ENCODE results near the gene DPH2.

DNA sequence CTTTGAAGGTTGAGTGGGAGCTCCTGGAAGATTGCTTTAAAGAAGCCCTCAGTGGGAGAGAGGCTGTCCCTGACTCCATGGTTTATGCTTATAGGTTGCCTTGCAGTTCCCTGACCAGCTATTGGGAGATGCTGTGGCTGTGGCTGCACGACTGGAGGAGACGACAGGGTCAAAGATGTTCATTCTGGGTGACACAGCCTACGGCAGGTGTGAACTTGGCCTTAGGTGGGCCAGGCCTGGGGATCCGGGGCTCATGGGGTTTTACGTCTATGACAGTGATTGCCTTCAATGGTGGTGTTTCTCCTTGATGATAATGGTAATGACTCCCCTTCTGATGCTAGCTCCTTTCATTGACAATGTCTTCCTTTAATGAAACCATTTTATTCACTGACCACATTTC lies 692 bp downstream of the DPH2 start:
- TF ChIP-seq, protein P1, sequence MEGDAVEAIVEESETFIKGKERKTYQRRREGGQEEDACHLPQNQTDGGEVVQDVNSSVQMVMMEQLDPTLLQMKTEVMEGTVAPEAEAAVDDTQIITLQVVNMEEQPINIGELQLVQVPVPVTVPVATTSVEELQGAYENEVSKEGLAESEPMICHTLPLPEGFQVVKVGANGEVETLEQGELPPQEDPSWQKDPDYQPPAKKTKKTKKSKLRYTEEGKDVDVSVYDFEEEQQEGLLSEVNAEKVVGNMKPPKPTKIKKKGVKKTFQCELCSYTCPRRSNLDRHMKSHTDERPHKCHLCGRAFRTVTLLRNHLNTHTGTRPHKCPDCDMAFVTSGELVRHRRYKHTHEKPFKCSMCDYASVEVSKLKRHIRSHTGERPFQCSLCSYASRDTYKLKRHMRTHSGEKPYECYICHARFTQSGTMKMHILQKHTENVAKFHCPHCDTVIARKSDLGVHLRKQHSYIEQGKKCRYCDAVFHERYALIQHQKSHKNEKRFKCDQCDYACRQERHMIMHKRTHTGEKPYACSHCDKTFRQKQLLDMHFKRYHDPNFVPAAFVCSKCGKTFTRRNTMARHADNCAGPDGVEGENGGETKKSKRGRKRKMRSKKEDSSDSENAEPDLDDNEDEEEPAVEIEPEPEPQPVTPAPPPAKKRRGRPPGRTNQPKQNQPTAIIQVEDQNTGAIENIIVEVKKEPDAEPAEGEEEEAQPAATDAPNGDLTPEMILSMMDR (IDR thresholded peaks at IDR 0.05; ENCODE audit: poor library complexity, severe bottlenecking), result no peak
- TF ChIP-seq POLR2AphosphoS5 (IDR thresholded peaks at IDR 0.05), result no peak
- TF ChIP-seq, protein P2, sequence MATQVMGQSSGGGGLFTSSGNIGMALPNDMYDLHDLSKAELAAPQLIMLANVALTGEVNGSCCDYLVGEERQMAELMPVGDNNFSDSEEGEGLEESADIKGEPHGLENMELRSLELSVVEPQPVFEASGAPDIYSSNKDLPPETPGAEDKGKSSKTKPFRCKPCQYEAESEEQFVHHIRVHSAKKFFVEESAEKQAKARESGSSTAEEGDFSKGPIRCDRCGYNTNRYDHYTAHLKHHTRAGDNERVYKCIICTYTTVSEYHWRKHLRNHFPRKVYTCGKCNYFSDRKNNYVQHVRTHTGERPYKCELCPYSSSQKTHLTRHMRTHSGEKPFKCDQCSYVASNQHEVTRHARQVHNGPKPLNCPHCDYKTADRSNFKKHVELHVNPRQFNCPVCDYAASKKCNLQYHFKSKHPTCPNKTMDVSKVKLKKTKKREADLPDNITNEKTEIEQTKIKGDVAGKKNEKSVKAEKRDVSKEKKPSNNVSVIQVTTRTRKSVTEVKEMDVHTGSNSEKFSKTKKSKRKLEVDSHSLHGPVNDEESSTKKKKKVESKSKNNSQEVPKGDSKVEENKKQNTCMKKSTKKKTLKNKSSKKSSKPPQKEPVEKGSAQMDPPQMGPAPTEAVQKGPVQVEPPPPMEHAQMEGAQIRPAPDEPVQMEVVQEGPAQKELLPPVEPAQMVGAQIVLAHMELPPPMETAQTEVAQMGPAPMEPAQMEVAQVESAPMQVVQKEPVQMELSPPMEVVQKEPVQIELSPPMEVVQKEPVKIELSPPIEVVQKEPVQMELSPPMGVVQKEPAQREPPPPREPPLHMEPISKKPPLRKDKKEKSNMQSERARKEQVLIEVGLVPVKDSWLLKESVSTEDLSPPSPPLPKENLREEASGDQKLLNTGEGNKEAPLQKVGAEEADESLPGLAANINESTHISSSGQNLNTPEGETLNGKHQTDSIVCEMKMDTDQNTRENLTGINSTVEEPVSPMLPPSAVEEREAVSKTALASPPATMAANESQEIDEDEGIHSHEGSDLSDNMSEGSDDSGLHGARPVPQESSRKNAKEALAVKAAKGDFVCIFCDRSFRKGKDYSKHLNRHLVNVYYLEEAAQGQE (IDR thresholded peaks at IDR 0.05; ENCODE audit: borderline replicate concordance), result no peak
- TF ChIP-seq EZH2 (IDR thresholded peaks at IDR 0.05; ENCODE audit: borderline replicate concordance, insufficient read depth, low read length, poor library complexity, severe bottlenecking), result no peak
